C4-2B (cell line): ENCODE measurements around the gene SMARCD2.

Experiments used
- H3K27ac ChIP-seq: fragments of 450-650 bp; 2 replicates; pipeline ENCODE4 v1.5.1; 2017
- ZFX ChIP-seq: fragments of 450-650 bp; IDR thresholded peaks from 2 replicates; pipeline ENCODE4 v1.6.1; 2017
- TF ChIP-seq, protein P1 (sequence below): fragments of 450-650 bp; conservative IDR thresholded peaks from 2 replicates; pipeline ENCODE4 v1.5.1; 2017; ENCODE audit warnings: mild to moderate bottlenecking

The SMARCD2 gene

DNA sequence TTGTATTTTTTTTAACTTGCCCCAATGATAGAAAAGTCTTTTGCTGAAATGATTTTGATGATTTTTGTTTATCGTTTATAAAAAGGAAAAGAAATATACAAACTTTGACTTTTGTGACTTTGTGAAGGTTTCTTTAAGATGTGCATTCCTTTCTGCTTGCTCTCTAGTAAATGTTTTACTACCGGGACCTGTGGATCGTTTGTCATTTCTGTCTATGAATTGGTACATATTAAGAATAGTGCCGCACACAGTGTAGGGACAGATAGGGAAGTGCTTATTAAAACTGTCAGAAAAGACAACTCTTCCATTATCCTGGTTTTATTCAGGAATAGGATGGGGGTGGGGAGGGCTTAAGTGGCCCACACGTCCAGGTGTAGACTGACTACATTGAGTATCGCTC, 23.4 kb downstream of the SMARCD2 start:
- no peak overlapping the region for H3K27ac ChIP-seq

DNA sequence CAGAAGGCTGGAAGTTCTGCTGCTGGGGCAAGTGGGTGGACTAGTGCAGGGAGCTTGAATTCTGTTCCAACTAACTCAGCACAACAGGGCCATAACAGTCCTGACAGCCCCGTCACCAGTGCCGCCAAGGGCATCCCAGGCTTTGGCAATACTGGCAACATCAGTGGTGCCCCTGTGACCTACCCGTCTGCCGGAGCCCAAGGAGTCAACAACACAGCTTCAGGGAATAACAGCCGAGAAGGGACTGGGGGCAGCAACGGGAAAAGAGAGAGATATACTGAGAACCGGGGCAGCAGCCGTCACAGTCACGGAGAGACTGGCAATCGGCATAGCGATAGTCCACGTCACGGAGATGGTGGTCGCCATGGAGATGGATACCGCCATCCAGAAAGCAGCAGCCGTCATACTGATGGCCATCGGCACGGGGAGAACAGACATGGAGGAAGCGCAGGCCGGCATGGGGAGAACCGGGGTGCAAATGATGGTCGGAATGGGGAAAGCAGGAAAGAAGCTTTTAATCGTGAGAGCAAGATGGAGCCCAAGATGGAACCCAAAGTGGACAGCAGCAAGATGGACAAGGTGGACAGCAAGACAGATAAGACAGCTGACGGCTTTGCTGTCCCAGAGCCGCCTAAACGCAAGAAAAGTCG, 24.6 kb downstream of the SMARCD2 start:
- TF ChIP-seq, protein P1, sequence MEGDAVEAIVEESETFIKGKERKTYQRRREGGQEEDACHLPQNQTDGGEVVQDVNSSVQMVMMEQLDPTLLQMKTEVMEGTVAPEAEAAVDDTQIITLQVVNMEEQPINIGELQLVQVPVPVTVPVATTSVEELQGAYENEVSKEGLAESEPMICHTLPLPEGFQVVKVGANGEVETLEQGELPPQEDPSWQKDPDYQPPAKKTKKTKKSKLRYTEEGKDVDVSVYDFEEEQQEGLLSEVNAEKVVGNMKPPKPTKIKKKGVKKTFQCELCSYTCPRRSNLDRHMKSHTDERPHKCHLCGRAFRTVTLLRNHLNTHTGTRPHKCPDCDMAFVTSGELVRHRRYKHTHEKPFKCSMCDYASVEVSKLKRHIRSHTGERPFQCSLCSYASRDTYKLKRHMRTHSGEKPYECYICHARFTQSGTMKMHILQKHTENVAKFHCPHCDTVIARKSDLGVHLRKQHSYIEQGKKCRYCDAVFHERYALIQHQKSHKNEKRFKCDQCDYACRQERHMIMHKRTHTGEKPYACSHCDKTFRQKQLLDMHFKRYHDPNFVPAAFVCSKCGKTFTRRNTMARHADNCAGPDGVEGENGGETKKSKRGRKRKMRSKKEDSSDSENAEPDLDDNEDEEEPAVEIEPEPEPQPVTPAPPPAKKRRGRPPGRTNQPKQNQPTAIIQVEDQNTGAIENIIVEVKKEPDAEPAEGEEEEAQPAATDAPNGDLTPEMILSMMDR = no peak
- no peak for TF ChIP-seq ZFX
- no peak overlapping the region for H3K27ac ChIP-seq

More for the DNA sequence above, 23.4 kb downstream of the SMARCD2 start:
- TF ChIP-seq, protein P1 = no peak
- TF ChIP-seq ZFX = no peak

DNA sequence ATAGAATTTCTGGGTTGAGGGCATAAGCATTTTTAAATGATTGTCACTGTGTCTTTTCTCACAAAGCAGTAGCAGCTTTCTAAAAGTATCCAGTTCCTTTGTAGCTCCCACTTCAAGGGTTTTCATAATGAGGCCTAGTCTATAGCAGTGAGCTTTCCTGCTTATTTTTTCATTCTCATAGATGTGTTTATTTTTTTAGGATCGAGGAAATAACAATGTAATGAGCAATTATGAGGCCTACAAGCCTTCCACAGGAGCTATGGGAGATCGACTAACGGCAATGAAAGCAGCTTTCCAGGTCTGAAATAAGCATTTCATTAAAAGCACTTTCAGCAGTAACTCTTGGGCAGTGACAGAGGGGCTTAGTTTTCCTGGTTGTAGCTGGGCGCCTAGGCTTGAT, 25.8 kb downstream of the SMARCD2 start:
- no peak for TF ChIP-seq ZFX
- TF ChIP-seq, protein P1 = no peak
- no peak overlapping the region for H3K27ac ChIP-seq

DNA sequence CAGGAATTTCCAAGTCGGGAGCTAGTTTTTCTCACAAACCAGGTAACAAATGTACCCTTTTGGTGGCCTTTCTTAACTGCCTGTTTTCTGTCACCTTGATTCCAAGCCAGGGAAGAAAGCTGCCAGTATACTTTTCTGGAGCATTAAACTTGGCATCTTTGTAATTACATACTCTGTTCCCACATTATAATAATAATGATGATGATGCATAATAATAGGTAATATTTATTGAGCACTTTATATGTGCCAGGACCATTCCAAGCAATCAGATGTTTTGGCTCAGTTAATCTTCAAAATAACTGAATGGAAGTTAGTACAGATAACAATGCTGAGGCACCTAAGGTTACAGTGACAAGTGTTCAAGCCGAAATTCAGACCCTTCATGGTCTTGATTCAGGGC, 26.4 kb downstream of the SMARCD2 start:
- no peak for TF ChIP-seq ZFX
- TF ChIP-seq, protein P1 = no peak
- no peak overlapping the region for H3K27ac ChIP-seq

DNA sequence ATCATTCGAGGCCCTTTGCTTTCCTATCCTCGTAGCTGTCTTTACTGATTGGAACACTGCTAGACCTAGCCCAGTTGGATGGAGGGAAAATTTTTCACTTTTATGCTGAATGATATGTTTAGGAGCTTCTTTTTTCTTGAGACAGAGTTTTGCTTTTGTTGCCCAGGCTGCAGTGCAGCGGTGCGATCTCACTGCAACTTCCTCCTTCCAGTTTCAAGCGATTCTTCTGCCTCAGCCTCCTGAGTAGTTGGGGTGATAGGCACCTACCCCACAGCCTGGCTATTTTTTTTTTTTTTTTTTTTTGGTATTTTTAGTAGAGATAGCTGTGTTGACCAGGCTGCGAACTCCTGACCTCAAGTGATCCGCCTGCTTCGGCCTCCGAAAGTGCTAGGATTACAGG, 32.5 kb downstream of the SMARCD2 start:
- H3K27ac ChIP-seq = no peak overlapping the region
- TF ChIP-seq ZFX = no peak
- TF ChIP-seq, protein P1 = no peak

DNA sequence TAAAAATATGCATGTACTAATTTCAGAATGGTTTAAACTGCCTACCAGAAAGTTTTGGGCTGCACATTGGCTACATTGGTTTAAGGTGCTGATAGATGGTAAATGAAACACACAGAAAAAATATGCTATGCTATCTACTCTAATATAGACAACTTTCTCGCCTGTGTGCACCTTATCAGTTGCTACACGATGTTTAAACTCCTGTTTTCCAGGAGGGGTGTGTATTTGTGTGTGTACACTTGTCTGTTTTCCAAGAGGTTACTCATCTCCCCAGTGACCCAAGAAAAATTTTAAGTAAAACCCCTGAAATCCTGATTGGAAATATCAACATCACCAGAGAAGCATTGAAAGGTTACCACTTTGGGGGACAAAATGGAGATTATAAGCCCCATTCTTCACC, 36.9 kb downstream of the SMARCD2 start:
- no peak overlapping the region for H3K27ac ChIP-seq
- TF ChIP-seq, protein P1 = no peak

DNA sequence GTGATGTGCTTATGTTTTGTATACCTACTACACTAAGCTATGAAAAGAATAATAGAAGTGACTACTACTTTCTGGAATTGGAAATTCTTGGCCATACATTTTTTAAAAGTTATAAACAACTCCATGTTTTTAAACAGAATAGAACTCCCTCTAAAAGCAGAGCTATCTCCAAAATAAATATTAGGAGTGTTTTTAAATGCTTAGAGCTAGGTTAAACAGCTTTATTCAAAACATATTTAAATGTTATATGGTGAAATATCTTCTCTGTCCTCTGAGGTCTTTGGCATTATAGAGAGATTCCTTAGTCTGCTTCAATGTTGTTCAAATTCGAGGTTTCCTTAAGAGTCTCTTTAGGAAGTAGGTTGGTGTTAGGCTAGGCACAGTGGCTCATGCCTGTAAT, 38.2 kb downstream of the SMARCD2 start:
- H3K27ac ChIP-seq = no peak overlapping the region
- TF ChIP-seq ZFX = no peak
- TF ChIP-seq, protein P1 = no peak
